Adrenal gland (tissue), 5 donors: ENCODE data around the gene KRT78.

Experiments used
- CTCF ChIP-seq, 6 experiments: fragments of 450-650 bp in 4 of 6; fragments of 200-600 bp in 2 of 6; sonication (generic) in 1 of 6; IDR thresholded peaks; 1 replicate in 5 of 6; 2 replicates in 1 of 6; pipeline versions ENCODE4 v1.5.1 to v1.8.0; 2016 to 2021; ENCODE audit warnings: antibody characterized with exemption in 6 of 6, mild to moderate bottlenecking in 2 of 6, moderate library complexity in 1 of 6
- POLR2A ChIP-seq, 2 donors: fragments of 450-650 bp; IDR thresholded peaks; one replicate each; pipeline ENCODE4 v1.6.1; 2017; ENCODE audit warnings: antibody characterized with exemption in 2 of 2, mild to moderate bottlenecking in 2 of 2, moderate library complexity in 1 of 2
- donor health status: DM: no; HTN: no; CAD: no.

GRCh38 chr12:52892207-52892852 lies 43.5 kb upstream of the KRT78 start:
- TF ChIP-seq CTCF (IDR thresholded peaks at IDR 0.05) (no peak), POLR2A (IDR thresholded peaks at IDR 0.05) (no peak)
